ENCODE data around the gene CACNA1E. TPM values are rescaled to one million over a fixed set of nuclear protein-coding genes. Genes with fewer than 3 reads are reported as not detected.
"Not testable (repeated sequence)": the region's sequence is repeated elsewhere in the genome, so short reads cannot be mapped to it uniquely, and the experiment has no call there.

The CACNA1E gene
- total RNA-seq, 1 experiment from 2014 or later = 0.05 TPM

DNA sequence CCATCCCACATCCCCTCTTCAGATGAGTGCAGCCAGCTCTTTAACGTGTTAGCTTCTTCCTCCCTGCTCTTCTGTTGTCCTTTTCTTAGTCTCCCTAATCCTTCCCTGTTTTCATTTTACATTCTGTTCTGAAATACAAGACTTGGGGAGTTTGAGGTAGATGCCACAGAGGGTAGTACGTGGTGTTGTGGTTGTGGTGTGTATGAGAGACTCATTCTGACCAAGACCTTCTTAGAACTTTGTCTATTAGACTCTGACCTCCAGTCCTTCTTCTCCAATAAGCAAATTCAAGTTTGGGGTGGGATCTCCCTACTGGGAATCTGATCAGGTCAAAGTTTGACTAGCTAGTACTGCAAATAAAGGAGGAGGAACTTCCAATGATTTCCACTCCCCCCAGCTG, 39.5 kb downstream of the CACNA1E start:
- ChIA-PET CTCF (interaction anchor here (1.1 kb wide), 1 partner anchor 9 kb away, joined by 3 read pairs; no protein-coding TSS in a partner anchor), POLR2A (interaction anchor here (1.2 to 2.2 kb wide), 2 partner anchors 10 to 20 kb away, joined by 4 to 6 read pairs; no protein-coding TSS in a partner anchor)
- H3K4me1 Mint-ChIP-seq (ENCODE audit: insufficient read depth, unreplicated experiment) = no peaks in the 10 kb centered on the region
- BruUV-seq (replicated peaks) = no TSS peak
- H3K27me3 Mint-ChIP-seq (ENCODE audit: insufficient read depth, unreplicated experiment) = no peaks in the 10 kb centered on the region
- peaks cover 4% of the 10 kb centered on the region for H3K36me3 Mint-ChIP-seq (ENCODE audit: insufficient read depth, unreplicated experiment)
- H3K4me3 Mint-ChIP-seq (ENCODE audit: unreplicated experiment) = no peak overlapping the region
- H3K9me3 Mint-ChIP-seq (ENCODE audit: unreplicated experiment) = peaks cover 1% of the 10 kb centered on the region
- no peak for TF ChIP-seq CTCF (IDR thresholded peaks at IDR 0.05; ENCODE audit: unreplicated experiment)
- DNase-seq (ENCODE audit: unreplicated experiment) = no peak
- intact Hi-C loops (cut with micrococcal nuclease) = no loop called here
- no peak overlapping the region for H3K27ac Mint-ChIP-seq (ENCODE audit: low read depth, unreplicated experiment)

- H3K9me3 Mint-ChIP-seq (ENCODE audit: unreplicated experiment) = peaks cover 9% of the 10 kb centered on the region
- ChIA-PET POLR2A (no interaction called here), CTCF (interaction anchor here (0.7 kb wide), 1 partner anchor 412 kb away, joined by 3 read pairs; no protein-coding TSS in a partner anchor)
- H3K27me3 Mint-ChIP-seq (ENCODE audit: insufficient read depth, unreplicated experiment) = no peaks in the 10 kb centered on the region
- TF ChIP-seq CTCF (IDR thresholded peaks at IDR 0.05; ENCODE audit: unreplicated experiment) = no peak
- no peaks in the 10 kb centered on the region for H3K4me1 Mint-ChIP-seq (ENCODE audit: insufficient read depth, unreplicated experiment)
- no TSS peak for BruUV-seq (replicated peaks)
- H3K36me3 Mint-ChIP-seq (ENCODE audit: insufficient read depth, unreplicated experiment) = peaks cover 4% of the 10 kb centered on the region
- intact Hi-C loops (cut with micrococcal nuclease) = no loop called here
- H3K4me3 Mint-ChIP-seq (ENCODE audit: unreplicated experiment) = no peak overlapping the region
- no peak for DNase-seq (ENCODE audit: unreplicated experiment)
- no peak overlapping the region for H3K27ac Mint-ChIP-seq (ENCODE audit: low read depth, unreplicated experiment)
Observed at GRCh38 chr1:181525104-181525721, 41.9 kb downstream of the CACNA1E start.

DNA sequence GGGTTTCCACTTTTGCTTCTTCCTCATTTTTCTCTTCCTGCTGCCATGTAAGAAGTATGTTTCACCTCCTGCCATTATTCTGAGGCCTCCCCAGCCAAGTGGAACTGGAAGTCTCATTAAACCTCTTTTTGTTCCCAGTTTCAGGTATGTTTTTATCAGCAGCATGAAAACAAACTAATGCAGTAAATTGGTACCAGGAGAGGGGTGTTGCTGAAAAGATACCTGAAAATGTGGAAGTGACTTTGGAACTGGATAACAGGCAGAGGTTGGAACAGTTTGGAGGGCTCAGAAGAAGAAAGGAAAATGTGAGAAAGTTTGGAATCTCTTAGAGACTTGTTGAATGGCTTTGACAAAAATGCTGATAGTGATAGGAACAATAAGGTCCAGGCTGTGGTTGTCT, 44.9 kb downstream of the CACNA1E start:
- BruUV-seq (replicated peaks); H3K36me3 Mint-ChIP-seq (ENCODE audit: insufficient read depth, unreplicated experiment); H3K4me3 Mint-ChIP-seq (ENCODE audit: unreplicated experiment); H3K27ac Mint-ChIP-seq (ENCODE audit: low read depth, unreplicated experiment); DNase-seq (ENCODE audit: unreplicated experiment); H3K9me3 Mint-ChIP-seq (ENCODE audit: unreplicated experiment); intact Hi-C loops (cut with micrococcal nuclease); CTCF ChIA-PET; H3K27me3 Mint-ChIP-seq (ENCODE audit: insufficient read depth, unreplicated experiment); POLR2A ChIA-PET; H3K4me1 Mint-ChIP-seq (ENCODE audit: insufficient read depth, unreplicated experiment): not testable (repeated sequence)

DNA sequence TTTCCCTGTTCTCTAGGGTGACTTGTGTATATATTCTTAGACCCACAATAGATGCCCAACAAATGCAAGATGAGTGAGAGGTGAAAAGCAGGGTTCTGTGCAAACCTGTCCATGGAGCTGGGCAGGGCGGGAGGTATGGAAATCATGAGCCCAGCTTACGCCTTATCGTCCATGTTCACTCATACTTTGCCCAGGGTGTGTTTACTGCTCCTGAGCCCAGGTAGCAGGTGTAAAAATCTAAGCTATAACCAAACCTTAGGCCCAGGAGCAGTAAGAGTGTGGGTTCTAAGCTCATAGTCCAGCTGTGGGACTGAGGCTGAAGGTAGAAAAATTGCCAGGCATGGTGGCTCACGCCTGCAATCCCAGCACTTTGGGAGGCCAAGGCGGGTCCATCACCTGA, 48.1 kb downstream of the CACNA1E start:
- no TSS peak for BruUV-seq (replicated peaks)
- no peak overlapping the region for H3K4me3 Mint-ChIP-seq (ENCODE audit: unreplicated experiment)
- intact Hi-C loops (cut with micrococcal nuclease) = no loop called here
- H3K27ac Mint-ChIP-seq (ENCODE audit: low read depth, unreplicated experiment) = no peak overlapping the region
- H3K36me3 Mint-ChIP-seq (ENCODE audit: insufficient read depth, unreplicated experiment) = no peaks in the 10 kb centered on the region
- no peak for TF ChIP-seq CTCF (IDR thresholded peaks at IDR 0.05; ENCODE audit: unreplicated experiment)
- H3K27me3 Mint-ChIP-seq (ENCODE audit: insufficient read depth, unreplicated experiment) = no peaks in the 10 kb centered on the region
- ChIA-PET POLR2A (no interaction called here), CTCF (interaction anchor here (1.0 kb wide), 1 partner anchor 405 kb away, joined by 3 read pairs; no protein-coding TSS in a partner anchor)
- H3K9me3 Mint-ChIP-seq (ENCODE audit: unreplicated experiment) = peaks cover 9% of the 10 kb centered on the region
- H3K4me1 Mint-ChIP-seq (ENCODE audit: insufficient read depth, unreplicated experiment) = no peaks in the 10 kb centered on the region
- DNase-seq (ENCODE audit: unreplicated experiment) = no peak

Data from MCF 10A (cell line).